Stimulated activated CD4-positive, alpha-beta T cell treated with anti-CD3 and anti-CD28 coated beads, Interleukin-2, amount 100 ng/mL, for 4 hours (primary cell): ENCODE results near the gene PTH1R.

ENCODE experiments used
- DNase-seq: peaks from one replicate; pipeline ENCODE4 v3.0.0-alpha.2; 2020; ENCODE audit warnings: low read depth

PTH1R gene

GRCh38 chr3:46946856-46947545, 69.5 kb downstream of the PTH1R start:
- DNase-seq: peak; percentile 36

GRCh38 chr3:46947546-46947901, 70.0 kb downstream of the PTH1R start:
- DNase-seq: no peak

- peak; percentile 45 for DNase-seq
These were observed 70.7 kb downstream of the PTH1R start for GRCh38 chr3:46947981-46948791.

- DNase-seq: no peak
These were observed 71.5 kb downstream of the PTH1R start for GRCh38 chr3:46948830-46949671.

GRCh38 chr3:46950177-46950576, 72.7 kb downstream of the PTH1R start:
- DNase-seq: no peak

- no peak for DNase-seq
These were observed 73.2 kb downstream of the PTH1R start for GRCh38 chr3:46950650-46951241.

- DNase-seq: no peak
These were observed 75.3 kb downstream of the PTH1R start for GRCh38 chr3:46952813-46953212.
